Ovary (tissue), 3 donors: ENCODE measurements around the gene SMARCD3.

Source experiments
- POLR2A ChIP-seq: fragments of 450-650 bp; IDR thresholded peaks from one replicate; pipeline ENCODE4 v1.6.1; 2017; ENCODE audit warnings: antibody characterized with exemption, mild to moderate bottlenecking, moderate library complexity
- TF ChIP-seq, protein P1 (sequence below), 3 donors: fragments of 450-650 bp in 2 of 3; fragments of 200-600 bp in 1 of 3; IDR thresholded peaks; one replicate each; pipeline versions ENCODE4 v1.5.1 to v1.8.0; 2016 to 2022; ENCODE audit warnings: antibody characterized with exemption in 3 of 3, mild to moderate bottlenecking in 1 of 3
- donor health status: DM: no; HTN: no; CAD: no.

DNA sequence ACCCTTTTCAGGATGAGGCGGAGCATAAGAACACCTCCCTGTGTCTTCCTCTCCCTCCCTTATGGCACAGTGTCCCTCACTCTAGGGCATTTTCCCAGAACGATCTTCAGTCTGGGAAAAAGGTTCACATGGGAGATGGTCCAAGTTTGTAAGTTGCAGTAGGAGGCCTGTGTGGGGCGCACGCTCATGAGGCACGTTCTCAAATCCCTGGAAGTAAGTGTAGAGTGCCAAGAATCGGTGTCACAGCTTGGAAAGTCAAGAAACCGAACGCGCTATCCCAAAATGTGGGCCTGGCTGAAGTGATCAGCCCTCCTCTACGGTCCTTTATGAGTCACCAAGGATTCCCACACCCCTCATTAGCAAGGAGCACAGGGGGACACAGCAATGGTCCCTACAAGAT is 23.9 kb upstream of the SMARCD3 start:
- TF ChIP-seq, protein P1, sequence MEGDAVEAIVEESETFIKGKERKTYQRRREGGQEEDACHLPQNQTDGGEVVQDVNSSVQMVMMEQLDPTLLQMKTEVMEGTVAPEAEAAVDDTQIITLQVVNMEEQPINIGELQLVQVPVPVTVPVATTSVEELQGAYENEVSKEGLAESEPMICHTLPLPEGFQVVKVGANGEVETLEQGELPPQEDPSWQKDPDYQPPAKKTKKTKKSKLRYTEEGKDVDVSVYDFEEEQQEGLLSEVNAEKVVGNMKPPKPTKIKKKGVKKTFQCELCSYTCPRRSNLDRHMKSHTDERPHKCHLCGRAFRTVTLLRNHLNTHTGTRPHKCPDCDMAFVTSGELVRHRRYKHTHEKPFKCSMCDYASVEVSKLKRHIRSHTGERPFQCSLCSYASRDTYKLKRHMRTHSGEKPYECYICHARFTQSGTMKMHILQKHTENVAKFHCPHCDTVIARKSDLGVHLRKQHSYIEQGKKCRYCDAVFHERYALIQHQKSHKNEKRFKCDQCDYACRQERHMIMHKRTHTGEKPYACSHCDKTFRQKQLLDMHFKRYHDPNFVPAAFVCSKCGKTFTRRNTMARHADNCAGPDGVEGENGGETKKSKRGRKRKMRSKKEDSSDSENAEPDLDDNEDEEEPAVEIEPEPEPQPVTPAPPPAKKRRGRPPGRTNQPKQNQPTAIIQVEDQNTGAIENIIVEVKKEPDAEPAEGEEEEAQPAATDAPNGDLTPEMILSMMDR (IDR thresholded peaks at IDR 0.05): no peak
- TF ChIP-seq POLR2A: no peak
